Transverse colon (tissue), 4 donors: ENCODE results near the gene MACO1. TPM values are rescaled to one million over a fixed set of nuclear protein-coding genes. Genes with fewer than 3 reads are reported as not detected.
"Not testable (repeated sequence)": the region's sequence is repeated elsewhere in the genome, so short reads cannot be mapped to it uniquely, and the experiment has no call there.

Experiments used
- DNase-seq: peaks from one replicate; pipeline ENCODE4 v3.0.0-alpha.2; 2019
- H3K27ac ChIP-seq, 4 donors: fragments of 200-600 bp; sonication (generic); 2 replicates each; pipeline ENCODE4 v1.5.1; 2016 to 2018; ENCODE audit warnings: inconsistent platforms in 4 of 4
- H3K27me3 ChIP-seq: fragments of 200-600 bp; sonication (generic); 2 replicates; pipeline ENCODE4 v1.5.1; 2017; ENCODE audit warnings: inconsistent platforms
- H3K36me3 ChIP-seq, 4 donors: fragments of 200-600 bp; sonication (generic); 2 replicates each; pipeline ENCODE4 v1.5.1; 2017 to 2019; ENCODE audit warnings: inconsistent platforms in 4 of 4
- H3K4me1 ChIP-seq, 4 donors: fragments of 200-600 bp; sonication (generic); 2 replicates each; pipeline ENCODE4 v1.5.1; 2017 to 2020; ENCODE audit warnings: inconsistent platforms in 4 of 4
- H3K4me3 ChIP-seq, 4 donors: fragments of 200-600 bp; sonication (generic); 1 replicate in 1 of 4; 2 replicates in 3 of 4; pipeline versions ENCODE4 v1.5.1 to v1.6.1; 2017 to 2019; ENCODE audit warnings: inconsistent platforms in 4 of 4
- H3K9me3 ChIP-seq, 2 donors: fragments of 200-600 bp; sonication (generic); 2 replicates each; pipeline ENCODE4 v1.5.1; 2017 to 2019; ENCODE audit warnings: inconsistent platforms in 2 of 2
- EP300 ChIP-seq: sonication (generic); formaldehyde crosslinking; IDR thresholded peaks from one replicate; pipeline ENCODE4 v1.6.1; 2017; ENCODE audit warnings: antibody characterized with exemption, low read depth
- POLR2A ChIP-seq: fragments of 450-650 bp; IDR thresholded peaks from one replicate; pipeline ENCODE4 v1.6.1; 2016; ENCODE audit warnings: antibody characterized with exemption, mild to moderate bottlenecking, moderate library complexity
- POLR2AphosphoS5 ChIP-seq, 3 donors: sonication (generic); formaldehyde crosslinking; IDR thresholded peaks; one replicate each; pipeline ENCODE4 v1.6.1; 2016; ENCODE audit warnings: antibody characterized with exemption in 3 of 3
- WGBS, 2 donors: methylation state at CpG; one replicate each; pipeline ENCODE4 v1.1.5; 2018; ENCODE audit warnings: low coverage in 1 of 2; 5-methylcytosine and 5-hydroxymethylcytosine counted together
- in situ Hi-C, 4 donors: fragments of 200-750 bp; cut with MboI; loops; one replicate each; pipeline versions ENCODE4 v1.15.0 to v1.15.1; 2017; ENCODE audit warnings: low sequenced_read_pairs in 3 of 4, low pct_ligation_motif_present in 1 of 4, low pct_unique_long_range_greater_than_20kb in 1 of 4
- intact Hi-C: fragments of 100-400 bp; cut with DNase I; formaldehyde crosslinking; loops from one replicate; pipeline ENCODE4 v1.15.1; 2023; ENCODE audit warnings: low total_unique reads
- total RNA-seq, 4 donors: library from RNA; depleted of rRNA; stranded (reverse); fragments of >200 nt; gene quantifications; one replicate each; pipeline ENCODE4 v1.1.0, GENCODE V29; 2016
- TF ChIP-seq, protein P1 (sequence below), 5 experiments: fragments of 200-600 bp in 3 of 5; fragments of 450-650 bp in 2 of 5; sonication (generic) in 3 of 5; IDR thresholded peaks; 1 replicate in 2 of 5; 2 replicates in 3 of 5; pipeline ENCODE4 v1.5.1; 2016 to 2017; ENCODE audit warnings: antibody characterized with exemption in 5 of 5, inconsistent platforms in 3 of 5, mild to moderate bottlenecking in 2 of 5, moderate library complexity in 1 of 5

Gene MACO1, protein sequence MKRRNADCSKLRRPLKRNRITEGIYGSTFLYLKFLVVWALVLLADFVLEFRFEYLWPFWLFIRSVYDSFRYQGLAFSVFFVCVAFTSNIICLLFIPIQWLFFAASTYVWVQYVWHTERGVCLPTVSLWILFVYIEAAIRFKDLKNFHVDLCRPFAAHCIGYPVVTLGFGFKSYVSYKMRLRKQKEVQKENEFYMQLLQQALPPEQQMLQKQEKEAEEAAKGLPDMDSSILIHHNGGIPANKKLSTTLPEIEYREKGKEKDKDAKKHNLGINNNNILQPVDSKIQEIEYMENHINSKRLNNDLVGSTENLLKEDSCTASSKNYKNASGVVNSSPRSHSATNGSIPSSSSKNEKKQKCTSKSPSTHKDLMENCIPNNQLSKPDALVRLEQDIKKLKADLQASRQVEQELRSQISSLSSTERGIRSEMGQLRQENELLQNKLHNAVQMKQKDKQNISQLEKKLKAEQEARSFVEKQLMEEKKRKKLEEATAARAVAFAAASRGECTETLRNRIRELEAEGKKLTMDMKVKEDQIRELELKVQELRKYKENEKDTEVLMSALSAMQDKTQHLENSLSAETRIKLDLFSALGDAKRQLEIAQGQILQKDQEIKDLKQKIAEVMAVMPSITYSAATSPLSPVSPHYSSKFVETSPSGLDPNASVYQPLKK
- total RNA-seq, result 10 to 100 TPM; 11.3 to 24.9 (median 19.0) TPM

DNA sequence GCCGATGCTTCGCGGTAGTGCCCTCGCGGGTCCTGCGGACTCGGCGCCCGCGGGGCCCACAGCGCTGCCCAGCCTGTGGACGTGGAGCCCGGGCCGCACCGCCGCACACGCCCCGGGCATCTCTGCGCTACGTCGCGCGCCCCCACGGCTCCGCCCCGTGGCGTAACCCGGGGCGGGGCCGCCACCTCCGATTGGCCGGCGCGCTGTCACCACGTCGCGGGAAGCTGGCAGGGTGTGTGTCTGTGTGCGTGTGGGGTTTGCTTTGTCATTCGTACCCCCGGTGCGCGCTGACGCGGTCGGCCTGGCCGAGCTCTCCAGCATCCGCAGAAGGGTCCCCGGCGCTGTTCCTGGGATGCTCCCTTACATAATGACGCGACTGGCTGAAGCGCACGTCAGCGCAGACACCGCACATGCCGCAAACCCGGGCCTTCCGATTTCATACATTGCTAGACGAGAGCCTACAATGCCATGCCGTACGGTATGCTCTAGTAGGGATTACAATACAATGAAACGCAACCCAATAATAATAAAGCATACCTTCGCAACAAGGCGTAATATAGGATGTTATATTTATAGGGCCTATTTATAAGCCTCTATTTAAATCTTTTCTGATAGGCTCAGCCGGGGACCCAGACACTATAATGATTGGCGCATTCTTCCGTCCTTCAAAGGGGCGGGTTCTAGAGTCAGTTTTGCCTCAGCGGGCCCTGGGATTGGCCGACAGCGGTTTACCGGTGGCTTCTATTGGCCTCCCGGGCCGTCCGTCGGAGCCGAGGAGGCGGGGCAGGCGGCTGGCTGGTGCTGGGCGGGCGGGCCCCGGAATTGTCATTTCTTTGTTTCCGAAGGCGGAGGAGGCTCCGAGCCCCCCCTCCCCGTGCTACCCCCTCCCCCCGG lies at the start of gene MACO1:
Gene MACO1, plus strand, starts transcription at position 825 of the 894 bp plus-strand sequence. CDS start 202 bp downstream, outside the sequence.
- 0 to 1% methylated on average over 3 to 59 of the region's 87 CpGs for WGBS, 2 donors
- no peaks in the 10 kb centered on the region for H3K9me3 ChIP-seq
- peak within 1 kb of the TSS; percentile 95 to 100 (median 98) for H3K4me3 ChIP-seq
- intact Hi-C loops, result no loop called here
- peak within 1 kb of the TSS; percentile 94 to 97 (median 96) for H3K27ac ChIP-seq
- no peaks in the 10 kb centered on the region for H3K36me3 ChIP-seq
- peak; percentile 98 for DNase-seq
- no peaks in the 10 kb centered on the region for H3K27me3 ChIP-seq
- TF ChIP-seq POLR2AphosphoS5 (IDR thresholded peaks at IDR 0.05), result peak; percentile 85 to 91 (median 89)
- TF ChIP-seq EP300, result no peak
- TF ChIP-seq POLR2A, result peak; percentile 92
- TF ChIP-seq, protein P1, sequence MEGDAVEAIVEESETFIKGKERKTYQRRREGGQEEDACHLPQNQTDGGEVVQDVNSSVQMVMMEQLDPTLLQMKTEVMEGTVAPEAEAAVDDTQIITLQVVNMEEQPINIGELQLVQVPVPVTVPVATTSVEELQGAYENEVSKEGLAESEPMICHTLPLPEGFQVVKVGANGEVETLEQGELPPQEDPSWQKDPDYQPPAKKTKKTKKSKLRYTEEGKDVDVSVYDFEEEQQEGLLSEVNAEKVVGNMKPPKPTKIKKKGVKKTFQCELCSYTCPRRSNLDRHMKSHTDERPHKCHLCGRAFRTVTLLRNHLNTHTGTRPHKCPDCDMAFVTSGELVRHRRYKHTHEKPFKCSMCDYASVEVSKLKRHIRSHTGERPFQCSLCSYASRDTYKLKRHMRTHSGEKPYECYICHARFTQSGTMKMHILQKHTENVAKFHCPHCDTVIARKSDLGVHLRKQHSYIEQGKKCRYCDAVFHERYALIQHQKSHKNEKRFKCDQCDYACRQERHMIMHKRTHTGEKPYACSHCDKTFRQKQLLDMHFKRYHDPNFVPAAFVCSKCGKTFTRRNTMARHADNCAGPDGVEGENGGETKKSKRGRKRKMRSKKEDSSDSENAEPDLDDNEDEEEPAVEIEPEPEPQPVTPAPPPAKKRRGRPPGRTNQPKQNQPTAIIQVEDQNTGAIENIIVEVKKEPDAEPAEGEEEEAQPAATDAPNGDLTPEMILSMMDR (IDR thresholded peaks at IDR 0.05), result no peak
- peaks cover 19 to 42% (median 23%) of the 10 kb centered on the region in 4 donors for H3K4me1 ChIP-seq
- in situ Hi-C loops, result no loop called here

DNA sequence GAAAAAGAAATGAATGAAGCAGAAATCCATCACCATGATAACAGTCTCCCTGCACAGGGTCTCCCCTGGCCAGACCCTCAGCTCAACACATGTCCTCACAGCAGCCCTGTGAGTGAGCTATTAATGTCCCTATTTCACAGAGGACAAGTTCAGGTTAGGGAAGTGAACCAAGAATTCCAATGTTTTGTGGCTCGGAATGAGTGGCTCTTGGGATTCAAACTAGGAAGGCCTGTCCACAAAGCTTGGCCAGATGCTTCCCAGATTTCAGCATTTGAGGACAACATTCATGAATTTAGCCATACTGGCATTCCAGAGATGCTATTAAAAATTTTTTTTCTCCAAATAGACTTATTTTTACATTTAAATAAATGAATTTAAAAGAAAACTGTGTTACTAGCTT lies 48.2 kb upstream of the MACO1 start:
- H3K36me3 ChIP-seq, H3K27ac ChIP-seq, DNase-seq, H3K9me3 ChIP-seq, intact Hi-C loops, H3K4me3 ChIP-seq, in situ Hi-C loops, H3K4me1 ChIP-seq, H3K27me3 ChIP-seq: not testable (repeated sequence)
- 71% methylated on average over 1 of the region's 1 CpG; no CpG with 5 or more reads in 1 of the 2 donors for WGBS, 2 donors

DNA sequence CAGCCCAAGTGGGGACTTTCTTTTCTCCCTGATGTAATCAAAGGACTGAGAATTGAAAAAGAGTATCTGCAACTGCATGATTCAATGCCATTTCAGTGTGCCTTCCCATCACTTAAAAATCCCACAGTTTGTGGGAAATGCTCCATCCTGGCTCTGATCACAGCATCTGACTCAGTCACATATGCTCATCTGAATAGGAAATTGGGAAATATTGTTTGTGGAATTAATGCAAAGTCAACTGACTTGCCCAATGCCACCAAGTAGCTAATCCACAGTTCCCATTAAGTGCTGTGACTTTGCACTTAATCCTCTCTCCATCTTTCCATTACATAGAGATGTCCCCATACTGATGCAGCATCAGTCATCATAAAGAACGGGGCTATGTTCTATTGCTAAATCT lies 47.6 kb upstream of the MACO1 start:
- in situ Hi-C loops, intact Hi-C loops, H3K27me3 ChIP-seq, H3K36me3 ChIP-seq, H3K9me3 ChIP-seq, H3K27ac ChIP-seq, H3K4me1 ChIP-seq, DNase-seq, H3K4me3 ChIP-seq: not testable (repeated sequence)
- 33 to 69% methylated on average over 1 of the region's 1 CpG for WGBS, 2 donors

DNA sequence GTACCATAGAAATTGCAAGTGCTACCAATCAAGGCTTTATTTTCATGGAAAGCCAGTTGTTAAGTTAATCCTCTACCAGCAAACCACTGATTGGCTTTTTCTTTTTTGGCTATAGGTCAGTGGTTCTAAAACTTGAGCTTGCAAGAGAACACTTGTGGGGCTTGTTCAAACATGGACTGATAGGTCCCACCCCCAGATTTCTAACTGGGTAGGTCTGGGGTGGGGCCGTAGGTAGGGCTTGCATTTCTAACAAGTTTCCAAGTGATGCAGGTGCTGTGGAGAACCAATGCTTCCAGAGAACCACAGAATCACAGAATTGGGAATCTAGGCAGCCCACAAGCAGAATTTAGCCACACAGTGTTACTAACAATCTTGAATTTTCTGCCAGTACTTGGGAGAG lies 46.8 kb upstream of the MACO1 start:
- H3K27me3 ChIP-seq, H3K27ac ChIP-seq, DNase-seq, in situ Hi-C loops, H3K4me1 ChIP-seq, intact Hi-C loops, H3K9me3 ChIP-seq, H3K36me3 ChIP-seq, H3K4me3 ChIP-seq: not testable (repeated sequence)
- no CpG with 5 or more reads among the region's 1 CpG for WGBS, 2 donors

DNA sequence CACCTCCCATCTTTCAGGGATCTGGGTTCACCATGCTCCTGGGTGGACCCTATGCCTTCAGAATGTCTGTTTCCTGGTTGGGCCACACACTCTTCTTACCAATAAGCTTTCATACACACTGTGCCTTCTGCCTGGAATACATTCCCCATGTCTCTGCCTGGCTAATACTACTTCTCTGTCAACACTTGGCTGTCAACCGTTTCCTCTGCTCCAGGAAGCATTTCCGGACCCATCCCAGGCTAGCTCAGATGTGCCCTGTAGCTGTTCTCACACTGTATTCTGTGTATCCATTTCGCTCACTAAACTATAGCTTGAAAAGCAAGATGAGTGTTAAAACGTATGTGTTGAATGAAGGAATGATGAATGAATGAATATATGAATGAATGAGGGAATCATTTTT lies 43.6 kb upstream of the MACO1 start:
- H3K9me3 ChIP-seq, H3K36me3 ChIP-seq, H3K4me3 ChIP-seq, H3K27me3 ChIP-seq, H3K27ac ChIP-seq, H3K4me1 ChIP-seq, DNase-seq, in situ Hi-C loops, intact Hi-C loops: not testable (repeated sequence)
- WGBS, 2 donors, result 71 to 73% methylated on average over 3 to 4 of the region's 4 CpGs

DNA sequence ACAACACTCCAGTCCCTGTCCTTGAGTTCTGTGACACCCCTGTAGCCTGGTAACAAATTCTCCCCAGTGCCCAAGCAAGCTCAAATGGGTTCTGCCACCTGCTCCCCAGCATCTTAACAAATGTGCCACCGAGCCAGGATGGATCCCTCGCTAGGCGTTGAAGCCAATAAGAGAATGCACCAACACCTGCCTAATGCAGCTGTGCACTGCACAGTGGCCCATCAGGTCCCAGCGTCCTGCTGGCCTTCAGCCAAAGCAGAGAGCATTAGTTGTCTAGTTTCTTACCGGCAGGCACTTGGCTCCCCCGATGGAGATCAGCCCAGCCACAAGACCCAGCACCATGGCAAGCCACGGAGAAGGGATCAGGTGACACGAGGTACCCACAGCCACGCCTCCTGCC lies 42.0 kb upstream of the MACO1 start:
- in situ Hi-C loops, result not testable (repeated sequence)

DNA sequence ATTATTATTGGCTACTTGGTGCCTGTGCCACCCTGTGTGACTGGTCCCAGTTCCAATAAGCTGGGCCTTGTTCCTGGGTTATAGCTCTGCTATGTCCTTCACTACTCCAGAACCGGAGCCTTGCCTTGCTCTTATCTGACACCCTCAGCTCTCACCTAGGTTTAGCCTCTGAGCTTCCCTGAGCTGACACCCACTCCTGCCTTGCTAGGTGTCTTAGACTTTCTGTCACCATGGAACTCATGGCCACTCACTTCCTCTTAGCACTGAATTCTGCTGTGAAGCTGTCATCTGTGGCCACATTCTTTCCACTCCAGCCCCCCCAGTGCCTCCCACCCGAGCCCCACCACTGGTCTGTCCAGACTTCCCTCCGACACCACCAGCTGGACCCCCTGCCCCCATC lies 41.0 kb upstream of the MACO1 start:
- DNase-seq, H3K9me3 ChIP-seq, H3K4me1 ChIP-seq, H3K4me3 ChIP-seq, H3K27ac ChIP-seq, intact Hi-C loops, H3K36me3 ChIP-seq, H3K27me3 ChIP-seq: not testable (repeated sequence)
- 76 to 78% methylated on average over 1 to 3 of the region's 3 CpGs for WGBS, 2 donors
- in situ Hi-C loops, result loop anchor here in 1 of 4 donors (10.0 kb wide), 1 partner anchor 135 kb away; no protein-coding TSS in a partner anchor

More for the DNA sequence above, 42.0 kb upstream of the MACO1 start:
- H3K27me3 ChIP-seq, H3K4me1 ChIP-seq, H3K9me3 ChIP-seq, H3K27ac ChIP-seq, H3K4me3 ChIP-seq, intact Hi-C loops, DNase-seq, H3K36me3 ChIP-seq: not testable (repeated sequence)
- 36% methylated on average over 3 of the region's 9 CpGs; no CpG with 5 or more reads in 1 of the 2 donors for WGBS, 2 donors
